OCI-LY1 (cell line): Measurements from ENCODE around the gene GSE1.

ENCODE experiments used
- EZH2 ChIP-seq: fragments of 200-600 bp; sonication (generic), shearing (Covaris generic); IDR thresholded peaks from 2 replicates; pipeline ENCODE4 v1.8.0; 2017; ENCODE audit warnings: borderline replicate concordance, mixed run types, mild to moderate bottlenecking, antibody characterized with exemption, low read length, moderate library complexity, mixed read lengths
- TF ChIP-seq, protein P1 (sequence below): fragments of 200-600 bp; sonication (generic), shearing (Covaris generic); IDR thresholded peaks from 2 replicates; pipeline ENCODE4 v1.5.1; 2017; ENCODE audit warnings: mild to moderate bottlenecking, antibody characterized with exemption, low read length, moderate library complexity, mixed read lengths

DNA sequence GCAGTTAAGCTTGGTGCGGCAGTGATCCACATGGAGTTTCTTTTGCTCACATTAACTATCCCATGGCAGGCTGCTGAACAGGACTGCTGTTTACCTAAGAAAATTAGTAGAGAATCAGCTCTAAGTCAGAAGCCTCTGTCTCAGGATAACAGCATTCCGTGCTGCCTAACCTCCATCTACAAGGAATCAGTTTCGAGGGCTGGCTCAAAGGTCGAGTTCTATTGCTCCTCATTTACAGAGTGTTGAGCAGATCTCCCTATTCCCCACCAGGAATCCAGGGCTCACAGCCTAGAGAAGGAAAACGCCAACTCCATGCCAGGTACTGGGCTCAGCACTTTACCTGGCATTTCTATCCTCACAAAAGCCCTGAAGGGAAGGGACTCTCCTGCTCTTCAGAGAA lies 65.7 kb downstream of the GSE1 start:
- TF ChIP-seq, protein P1, sequence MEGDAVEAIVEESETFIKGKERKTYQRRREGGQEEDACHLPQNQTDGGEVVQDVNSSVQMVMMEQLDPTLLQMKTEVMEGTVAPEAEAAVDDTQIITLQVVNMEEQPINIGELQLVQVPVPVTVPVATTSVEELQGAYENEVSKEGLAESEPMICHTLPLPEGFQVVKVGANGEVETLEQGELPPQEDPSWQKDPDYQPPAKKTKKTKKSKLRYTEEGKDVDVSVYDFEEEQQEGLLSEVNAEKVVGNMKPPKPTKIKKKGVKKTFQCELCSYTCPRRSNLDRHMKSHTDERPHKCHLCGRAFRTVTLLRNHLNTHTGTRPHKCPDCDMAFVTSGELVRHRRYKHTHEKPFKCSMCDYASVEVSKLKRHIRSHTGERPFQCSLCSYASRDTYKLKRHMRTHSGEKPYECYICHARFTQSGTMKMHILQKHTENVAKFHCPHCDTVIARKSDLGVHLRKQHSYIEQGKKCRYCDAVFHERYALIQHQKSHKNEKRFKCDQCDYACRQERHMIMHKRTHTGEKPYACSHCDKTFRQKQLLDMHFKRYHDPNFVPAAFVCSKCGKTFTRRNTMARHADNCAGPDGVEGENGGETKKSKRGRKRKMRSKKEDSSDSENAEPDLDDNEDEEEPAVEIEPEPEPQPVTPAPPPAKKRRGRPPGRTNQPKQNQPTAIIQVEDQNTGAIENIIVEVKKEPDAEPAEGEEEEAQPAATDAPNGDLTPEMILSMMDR, result no peak
- TF ChIP-seq EZH2, result no peak
